ENCODE measurements around the gene STK32C. TPM values are rescaled to one million over a fixed set of nuclear protein-coding genes. Genes with fewer than 3 reads are reported as not detected.

The STK32C gene
- 8.7 and 12.1 TPM in 2 replicates for total RNA-seq
- 17.7 TPM for polyA plus RNA-seq (2012)

DNA sequence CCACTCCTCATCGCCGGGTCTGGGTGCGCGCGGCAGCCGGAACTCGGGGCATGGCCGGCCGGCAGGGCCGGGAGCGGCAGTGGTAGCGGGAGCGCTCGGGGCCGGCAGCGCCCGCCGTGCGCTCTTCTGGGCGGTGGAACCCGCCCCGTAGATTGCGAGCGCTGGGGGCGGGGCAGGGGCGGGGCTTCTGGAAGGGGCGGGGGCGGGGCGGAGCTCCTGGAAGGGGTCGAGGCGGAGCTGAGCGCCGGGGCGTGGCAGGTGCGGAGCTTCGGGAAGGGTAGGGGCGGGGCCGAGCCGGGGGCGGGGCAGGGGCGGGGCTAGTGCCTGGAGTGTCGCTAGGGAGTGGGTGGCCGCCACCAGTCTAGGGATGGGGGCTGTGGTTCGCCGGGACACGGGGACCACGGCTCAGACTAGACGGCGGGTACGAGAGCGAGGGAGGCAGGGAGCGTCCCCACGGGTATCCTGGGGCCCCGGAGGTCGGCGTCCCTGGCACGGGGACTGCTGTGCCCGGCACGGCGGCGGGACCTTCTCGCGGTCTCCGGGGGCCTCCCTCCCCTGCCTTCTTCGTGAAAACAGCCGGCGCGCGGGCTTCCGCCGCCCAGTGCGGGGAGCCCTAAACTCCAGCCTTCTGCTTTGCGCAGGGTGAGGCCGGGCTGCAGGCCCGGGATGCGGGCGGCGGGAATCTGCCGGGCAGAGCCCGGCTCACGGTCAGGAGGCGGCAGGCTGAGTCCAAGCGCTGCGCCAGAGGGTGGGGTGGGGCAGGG, at the start of gene STK32C:
Gene STK32C, minus strand, starts transcription at position 128 of the 764 bp plus-strand sequence. Its CDS starts 117 bp downstream, at position 11.
- peak; percentile 90 for DNase-seq (ENCODE audit: low read depth)

DNA sequence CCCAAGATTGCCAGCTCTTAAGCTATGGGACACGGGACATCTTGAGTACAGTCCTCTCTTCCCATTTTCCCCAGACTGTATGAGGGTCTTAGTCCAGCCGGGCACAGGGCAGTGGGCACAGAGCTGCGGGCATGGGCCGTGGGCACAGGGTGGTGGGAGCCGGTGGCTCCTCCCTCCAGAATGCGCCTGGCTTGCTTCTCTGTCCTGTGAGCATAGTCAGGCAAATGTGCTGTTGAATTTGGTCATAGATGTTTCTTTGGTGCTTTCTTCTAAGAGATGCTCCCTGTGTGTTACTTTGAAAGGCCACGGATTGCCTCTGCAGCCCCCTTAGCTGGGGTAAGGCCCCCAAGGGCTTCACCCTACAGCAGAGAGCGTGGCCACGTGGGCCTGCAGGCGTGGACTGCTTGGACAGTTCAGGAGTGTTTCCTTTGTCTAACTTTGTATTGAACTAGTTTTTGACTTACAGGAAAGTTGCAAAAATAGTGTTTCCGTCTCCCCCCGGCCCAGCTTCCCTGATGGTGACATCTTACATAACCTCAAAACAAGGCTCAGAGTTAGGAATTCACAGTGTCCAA, 49.0 kb upstream of the STK32C start:
- no peak for DNase-seq (ENCODE audit: low read depth)

DNA sequence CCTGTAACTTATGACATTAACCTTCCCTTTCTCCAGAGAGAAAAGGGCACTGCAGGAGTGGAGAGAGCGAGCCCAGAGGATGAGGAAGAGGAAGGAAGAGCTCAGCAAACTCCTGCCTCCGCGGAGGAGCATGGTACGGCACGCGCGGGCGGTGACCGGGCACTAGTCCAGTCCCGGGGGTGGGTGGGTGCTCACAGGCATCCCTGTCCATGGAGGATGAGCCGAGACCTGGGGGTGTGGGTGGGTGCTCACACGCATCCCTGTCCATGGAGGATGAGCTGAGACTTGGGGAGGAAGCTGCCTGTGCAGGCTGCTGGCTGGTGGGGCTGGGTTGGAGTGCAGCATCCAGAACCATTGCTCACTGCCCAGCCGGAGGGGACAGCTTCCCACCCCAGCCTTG, 48.0 kb upstream of the STK32C start:
- no peak for DNase-seq (ENCODE audit: low read depth)

DNA sequence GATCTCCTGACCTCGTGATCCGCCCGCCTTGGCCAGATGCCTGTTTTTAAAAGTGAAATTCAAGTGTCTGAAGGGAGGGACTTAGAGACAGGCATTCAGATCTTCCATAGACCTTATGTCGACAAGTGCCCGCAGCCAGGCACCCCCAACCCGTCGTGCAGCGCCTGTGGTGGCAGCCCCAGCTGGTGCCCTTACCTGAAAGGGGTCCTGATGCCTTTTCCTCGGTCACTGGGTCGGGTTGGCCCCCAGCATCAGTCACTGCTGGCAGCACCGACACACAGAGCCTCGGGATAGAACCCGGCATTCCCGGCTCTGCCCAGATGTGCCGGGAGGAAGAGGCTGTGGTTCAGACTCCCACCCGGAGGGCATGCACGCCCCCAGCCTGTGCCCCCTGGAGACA, 47.5 kb upstream of the STK32C start:
- no peak for DNase-seq (ENCODE audit: low read depth)

DNA sequence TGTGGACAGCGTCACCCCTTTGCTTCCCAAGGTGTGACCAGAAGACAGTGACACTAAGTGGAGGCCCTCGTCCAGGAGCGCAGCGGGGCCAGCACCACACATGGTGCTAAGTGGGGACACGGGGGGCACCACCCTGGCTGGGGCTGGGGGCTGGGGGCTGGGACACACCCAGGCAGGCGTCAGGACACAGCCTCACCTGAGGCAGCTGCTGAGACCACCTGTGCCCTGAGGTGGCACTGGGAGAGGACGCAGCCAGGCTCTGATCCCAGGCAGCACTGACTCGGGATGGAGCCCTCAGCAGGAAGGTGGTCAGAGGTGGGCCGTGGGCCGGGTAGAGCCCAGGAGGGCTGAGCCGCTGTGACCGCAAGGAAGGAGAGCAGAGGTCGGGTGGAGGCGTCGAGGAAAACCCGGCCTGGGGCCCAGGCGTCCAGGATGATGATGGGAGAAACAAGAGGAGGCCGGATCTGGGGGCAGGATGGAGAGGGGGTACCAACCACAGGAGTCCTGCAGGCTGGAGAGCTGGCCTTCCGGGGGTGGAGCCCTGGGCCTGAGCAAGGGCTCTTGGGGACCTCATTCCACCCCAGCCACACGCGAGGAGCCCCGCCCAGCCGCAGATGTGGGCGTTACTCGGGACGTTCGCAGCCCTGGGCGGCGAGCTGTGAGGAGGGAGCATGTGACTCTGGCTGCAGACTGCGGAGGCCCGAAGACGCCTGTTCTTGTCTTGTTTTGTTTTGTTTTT, 46.8 kb upstream of the STK32C start:
- no peak for DNase-seq (ENCODE audit: low read depth)

DNA sequence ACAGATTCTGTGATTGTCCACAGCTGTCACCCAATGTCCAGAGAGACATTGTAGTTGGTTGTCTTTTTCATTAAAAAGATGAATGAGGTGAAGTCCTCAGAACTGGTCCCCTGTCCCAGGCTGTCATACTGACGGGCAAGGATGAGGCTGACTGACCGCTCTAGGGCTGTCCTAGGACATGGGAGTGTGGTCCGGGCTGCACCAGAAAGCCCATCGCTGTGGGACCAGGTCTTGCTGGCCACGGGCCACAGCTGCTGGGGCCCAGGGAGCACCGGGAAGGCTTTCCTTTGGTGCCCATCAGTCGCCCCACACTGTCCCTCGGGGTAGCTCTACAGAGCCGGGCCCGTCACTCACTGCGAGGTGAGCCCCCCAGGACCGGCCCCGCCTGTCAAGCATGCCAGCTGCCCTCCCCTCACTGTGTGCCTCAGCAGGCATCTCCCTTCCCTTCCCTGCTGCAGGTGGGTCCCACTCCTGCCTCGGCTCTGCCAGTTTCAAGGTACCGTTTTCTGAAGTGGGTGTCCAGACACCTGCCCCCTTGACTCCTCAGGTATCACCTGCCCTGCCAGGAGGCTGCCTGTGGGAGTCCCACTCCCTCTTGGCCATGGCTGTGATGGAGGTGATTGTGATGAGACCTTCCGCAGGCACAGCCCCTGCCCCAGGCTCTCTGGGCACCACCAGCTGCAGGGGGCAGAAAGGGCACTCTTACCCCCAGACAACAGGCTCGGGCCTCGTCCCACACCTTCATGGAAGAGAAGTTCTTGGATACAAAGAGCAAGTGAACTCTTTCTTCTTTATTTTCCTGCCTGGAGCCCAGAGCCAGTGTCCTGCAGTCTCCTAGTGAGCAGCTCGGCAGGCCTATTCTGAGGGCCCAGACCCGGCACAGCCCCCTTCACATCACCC, 46.0 kb upstream of the STK32C start:
- DNase-seq (ENCODE audit: low read depth), result no peak

DNA sequence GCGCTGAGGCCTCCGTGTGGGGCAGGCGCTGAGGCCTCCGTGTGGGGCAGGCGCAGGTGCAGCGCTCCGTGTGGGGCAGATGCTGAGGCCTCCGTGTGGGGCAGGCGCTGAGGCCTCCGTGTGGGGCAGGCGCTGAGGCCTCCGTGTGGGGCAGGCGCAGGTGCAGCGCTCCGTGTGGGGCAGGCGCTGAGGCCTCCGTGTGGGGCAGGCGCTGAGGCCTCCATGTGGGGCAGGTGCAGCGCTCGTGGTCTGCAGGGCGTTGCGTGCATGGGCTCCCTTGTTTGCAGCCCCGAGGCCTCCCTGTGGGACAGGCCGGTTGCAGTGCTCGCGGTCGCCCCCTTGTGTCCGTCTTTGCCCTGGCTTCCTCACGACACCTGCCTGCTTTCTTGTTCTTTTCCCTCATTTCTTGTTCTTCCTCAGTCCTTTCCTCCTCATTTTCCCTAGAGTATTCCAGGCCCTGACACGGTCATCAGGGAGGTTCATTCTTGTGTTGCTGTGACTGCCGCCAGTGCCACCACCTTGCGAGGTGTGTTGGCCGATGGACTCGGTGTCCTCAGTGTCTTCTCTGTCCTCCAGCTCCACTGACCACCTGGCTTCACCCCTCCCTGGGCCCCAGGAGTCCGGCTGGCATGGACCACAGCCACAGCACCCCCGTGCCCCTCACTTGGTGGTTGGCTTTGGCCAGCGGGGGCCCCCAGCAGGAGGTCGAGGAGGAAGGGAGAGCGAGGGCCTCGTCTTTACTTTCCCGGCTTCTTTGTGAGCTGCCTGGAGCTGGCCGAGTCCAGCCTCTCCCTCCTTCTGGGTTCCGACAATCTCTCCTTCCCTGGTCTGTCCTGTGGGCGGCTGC, 44.9 kb upstream of the STK32C start:
- DNase-seq (ENCODE audit: low read depth), result peak; percentile 57

DNA sequence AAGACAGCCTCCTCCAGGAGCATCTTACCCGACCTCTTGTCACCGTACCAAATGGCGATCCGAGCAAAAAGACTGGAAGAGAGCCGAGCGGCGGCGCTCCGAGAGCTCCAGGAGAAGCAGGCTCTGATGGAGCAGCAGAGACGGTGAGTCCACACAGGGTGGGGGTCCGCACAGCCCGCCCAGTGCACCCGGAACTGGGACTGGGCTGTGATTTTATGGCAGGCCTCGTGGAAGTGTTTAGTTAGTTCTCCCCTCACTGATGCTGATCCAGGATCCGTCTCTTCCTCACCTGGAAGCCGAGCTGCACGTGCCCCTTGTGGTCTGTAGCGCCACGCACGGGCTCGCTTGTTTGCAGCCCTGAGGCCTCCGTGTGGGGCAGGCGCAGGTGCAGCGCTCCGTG, 43.9 kb upstream of the STK32C start:
- no peak for DNase-seq (ENCODE audit: low read depth)

DNA sequence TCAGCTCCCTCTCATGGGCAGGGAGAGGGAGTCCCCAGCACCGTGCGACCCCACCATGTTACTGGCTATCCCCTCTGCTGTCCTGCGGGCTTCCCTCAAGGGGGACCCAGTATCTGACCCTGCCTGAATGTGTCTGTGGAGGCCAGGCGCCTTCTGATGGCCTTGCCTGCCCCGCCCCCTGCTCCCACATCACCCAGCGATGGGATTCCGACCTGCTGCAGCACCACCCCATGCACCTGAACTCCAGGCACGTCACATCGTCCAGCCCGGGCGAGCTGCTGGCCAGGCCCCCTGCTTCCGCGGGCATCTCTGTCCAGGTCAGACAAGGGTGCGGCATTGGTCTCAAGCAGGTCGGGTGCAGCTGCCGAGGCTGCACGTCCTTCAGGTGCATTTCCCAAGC, 43.2 kb upstream of the STK32C start:
- DNase-seq (ENCODE audit: low read depth), result no peak

DNA sequence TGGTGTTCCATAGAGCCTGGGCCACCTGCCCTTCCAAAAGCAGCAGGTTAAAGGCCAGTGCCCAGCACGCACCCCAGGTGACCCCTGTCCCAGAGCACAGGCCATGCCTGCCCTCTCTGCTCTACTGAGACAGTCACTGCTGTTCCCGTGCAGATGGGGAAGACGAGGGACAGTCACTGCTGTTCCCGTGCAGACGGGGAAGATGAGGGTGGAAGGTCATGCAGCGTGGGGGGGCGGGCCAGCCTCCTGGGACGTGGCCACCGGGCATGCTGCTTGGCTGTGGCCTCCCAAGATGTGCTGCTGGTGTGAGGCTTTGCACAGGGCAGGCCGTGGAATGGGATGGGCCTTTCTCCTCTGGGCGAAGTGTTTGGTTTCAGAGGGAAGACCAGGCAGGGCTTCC, 42.6 kb upstream of the STK32C start:
- DNase-seq (ENCODE audit: low read depth), result no peak

DNA sequence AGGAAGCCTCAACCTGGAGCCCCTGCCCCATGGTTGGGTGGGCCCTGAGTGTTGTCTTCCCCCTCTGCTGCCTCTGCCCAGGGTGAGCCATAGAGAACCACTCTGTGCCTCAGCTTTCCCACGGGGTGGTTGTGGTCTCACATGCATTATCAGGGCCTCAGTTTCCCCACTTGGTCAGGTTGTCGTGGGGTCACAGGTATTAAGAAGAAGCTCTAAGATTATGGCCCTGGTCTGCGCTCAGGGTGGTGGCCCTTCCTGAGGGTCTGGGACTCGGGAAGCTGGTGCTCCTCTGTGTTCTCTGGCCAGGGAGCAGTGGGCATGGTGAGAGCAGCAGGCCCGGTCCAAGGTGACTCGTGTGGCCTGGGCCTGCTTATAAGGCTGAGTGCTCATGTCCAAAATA, 42.0 kb upstream of the STK32C start:
- no peak for DNase-seq (ENCODE audit: low read depth)

DNA sequence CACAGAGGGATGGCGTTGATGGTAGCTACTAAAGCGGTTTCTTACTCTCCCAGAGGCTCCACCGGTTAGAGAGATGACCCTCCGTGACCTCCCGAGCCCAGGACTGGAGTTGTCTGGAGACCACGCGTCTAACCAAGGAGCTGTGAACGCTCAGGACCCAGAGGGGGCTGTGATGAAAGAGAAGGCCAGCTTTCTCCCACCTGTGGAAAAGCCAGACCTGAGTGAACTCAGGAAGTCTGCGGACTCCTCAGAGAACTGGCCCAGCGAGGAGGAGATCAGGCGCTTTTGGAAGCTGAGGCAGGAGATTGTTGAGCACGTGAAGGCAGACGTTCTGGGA, 40.1 kb upstream of the STK32C start:
- no peak for DNase-seq (ENCODE audit: low read depth)

DNA sequence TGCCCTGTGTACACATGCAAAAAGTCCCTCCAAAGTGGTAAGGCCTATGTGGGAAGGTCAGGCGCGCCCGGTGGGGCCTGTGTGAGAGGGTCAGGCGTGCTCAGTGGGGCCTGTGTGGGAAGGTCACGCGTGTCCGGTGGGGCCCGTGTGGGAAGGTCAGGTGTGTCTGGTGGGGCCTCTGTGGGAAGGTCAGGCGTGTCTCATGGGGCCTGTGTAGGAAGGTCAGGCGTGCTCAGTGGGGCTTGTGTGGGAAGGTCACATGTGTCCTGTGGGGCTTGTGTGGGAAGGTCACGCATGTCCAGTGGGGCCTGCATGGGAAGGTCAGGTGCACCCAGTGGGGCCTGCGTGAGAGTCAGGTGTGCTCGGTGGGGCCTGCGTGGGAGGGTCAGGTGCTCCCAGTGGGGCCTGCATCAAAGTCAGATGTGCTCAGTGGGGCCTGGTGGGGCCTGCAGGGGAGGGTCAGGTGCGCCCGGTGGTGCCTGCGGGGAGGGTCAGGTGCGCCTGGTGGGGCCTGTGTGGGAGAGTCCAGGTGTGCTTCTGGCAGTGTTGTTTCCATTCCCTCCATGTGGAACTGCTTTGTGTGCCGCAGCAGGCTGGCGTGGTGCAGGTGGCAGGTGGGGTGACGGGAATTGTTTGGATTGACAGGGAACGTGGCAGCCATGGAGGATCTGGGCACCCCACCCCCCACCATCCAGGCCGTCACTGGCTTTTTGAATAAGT, 39.6 kb upstream of the STK32C start:
- DNase-seq (ENCODE audit: low read depth), result no peak

DNA sequence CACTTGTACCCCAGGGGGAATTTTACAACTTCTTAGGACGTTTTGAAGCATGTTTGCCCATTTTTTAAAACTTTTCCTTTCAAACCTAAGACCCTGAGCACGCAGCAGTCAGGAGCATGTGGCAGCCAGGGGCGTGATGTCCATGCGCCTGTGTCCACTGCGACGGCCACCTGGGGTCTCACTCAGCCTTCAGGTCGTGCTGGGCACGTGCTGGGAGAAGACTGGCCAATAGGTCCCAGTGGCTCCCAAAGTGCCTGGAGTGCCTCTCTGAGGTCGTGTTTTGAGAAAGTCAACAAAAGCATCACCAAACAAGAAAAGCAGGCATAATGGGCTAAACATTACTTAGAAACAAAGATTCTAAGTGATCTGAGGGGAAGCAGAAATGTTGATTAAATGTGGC, 39.1 kb upstream of the STK32C start:
- DNase-seq (ENCODE audit: low read depth), result no peak

DNA sequence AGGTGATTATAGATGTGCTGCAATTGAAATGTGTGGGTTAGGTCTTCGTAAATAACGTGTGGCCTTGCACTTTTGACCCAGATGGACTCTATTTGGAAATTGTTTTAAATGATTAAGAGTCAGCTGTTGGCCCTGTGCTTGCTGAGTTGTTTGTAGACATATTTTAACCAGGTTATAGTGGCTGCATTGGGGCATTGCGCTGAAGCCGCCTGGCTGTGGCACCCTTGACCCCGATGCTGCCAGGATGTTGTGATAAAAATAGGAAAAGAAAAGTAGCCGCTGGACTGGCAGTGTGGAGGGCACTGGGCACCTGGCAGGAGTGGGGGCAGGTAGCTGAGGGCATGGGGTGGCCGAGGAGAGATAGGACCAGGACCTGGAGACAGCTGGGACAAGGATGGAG, 37.6 kb upstream of the STK32C start:
- DNase-seq (ENCODE audit: low read depth), result no peak

DNA sequence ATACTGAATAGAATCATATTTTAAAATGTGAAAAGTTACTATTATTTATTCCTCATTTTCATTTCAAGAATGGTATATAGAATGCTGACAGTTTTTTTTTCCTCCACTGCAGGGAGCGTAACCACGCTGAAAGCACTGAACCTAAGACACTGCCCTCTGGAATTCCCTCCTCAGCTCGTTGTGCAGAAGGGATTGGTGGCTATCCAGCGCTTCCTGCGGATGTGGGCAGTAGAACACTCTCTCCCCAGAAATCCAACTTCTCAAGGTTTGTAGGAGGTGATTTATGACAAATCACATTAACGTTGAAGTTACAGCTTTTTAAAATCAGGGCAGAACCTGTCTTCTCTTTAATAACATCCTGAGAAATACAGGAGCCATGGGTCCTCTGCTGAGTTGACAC, 36.6 kb upstream of the STK32C start:
- DNase-seq (ENCODE audit: low read depth), result no peak

DNA sequence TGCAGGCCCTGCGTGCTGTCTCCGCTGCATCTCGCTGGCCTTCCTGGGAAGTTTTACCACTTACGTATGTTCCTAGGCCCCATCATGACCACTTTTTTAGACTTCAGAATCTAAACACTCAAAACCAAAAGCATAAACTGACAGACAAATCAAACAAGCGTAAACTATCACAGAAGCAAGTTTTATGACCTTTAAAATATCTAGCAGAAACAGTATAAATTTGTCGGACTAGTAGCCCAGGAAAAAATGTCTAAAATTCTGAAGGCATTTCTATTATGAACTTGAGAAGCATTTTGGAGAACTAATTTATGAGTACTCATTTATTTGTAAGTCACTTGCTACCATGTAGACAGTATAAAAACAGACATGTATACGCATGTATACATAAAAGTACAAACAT, 34.8 kb upstream of the STK32C start:
- DNase-seq (ENCODE audit: low read depth), result no peak

DNA sequence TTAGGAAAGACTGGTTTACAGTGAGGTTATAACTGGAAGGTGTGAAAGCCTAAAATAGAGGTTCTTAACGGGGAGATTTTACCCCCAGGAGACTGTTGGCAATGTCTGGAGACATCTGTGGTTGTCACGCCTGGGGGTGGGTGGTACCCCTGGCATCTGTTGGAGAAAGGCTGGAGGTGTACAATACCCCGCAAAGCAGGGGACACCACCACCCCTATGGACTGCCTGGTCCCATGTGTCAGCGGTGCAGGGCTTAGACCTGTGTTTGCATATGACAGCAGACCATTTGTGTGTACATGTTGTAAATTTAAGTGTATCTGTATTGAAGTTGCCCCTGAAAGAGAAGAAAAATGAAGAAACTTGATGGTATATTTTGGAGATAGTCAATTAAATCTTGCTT, 34.0 kb upstream of the STK32C start:
- no peak for DNase-seq (ENCODE audit: low read depth)

DNA sequence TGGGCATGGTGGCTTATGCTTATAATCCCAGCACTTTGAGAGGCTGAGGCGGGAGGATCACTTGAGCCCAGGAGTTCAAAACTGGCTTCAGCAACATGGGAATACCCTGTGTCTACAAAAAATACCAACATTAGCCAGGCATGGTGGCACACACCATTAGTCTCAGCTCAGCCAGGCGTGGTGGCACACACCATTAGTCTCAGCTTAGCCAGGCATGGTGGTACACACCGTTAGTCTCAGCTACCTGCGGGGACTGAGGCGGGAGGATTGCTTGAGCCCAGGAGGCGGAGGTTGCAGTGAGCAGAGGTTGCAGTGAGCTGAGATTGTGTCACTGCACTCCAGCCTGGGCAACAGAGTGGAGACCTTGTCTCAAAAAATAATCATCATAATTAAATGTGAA, 33.3 kb upstream of the STK32C start:
- no peak for DNase-seq (ENCODE audit: low read depth)

DNA sequence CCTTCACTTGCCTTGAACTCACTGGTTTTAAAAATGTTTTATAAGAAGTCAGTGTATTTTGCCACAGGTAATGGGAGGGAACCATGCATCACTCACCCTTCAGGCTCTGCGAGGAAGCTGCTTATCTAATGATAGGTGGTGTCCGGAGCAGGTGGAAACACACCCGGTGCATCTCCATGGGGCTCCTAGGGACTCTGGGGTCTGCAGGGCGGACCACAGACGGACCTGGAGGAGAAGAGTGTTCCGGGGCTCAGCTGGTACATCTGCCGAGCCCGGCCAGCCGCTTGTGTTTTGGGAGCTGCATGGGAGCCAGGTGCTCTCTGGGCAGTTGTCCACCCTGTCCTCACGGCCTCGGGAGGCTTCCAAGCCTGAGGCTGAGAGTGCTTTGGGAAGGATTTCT, 31.5 kb upstream of the STK32C start:
- DNase-seq (ENCODE audit: low read depth), result no peak
